Activated CD8-positive, alpha-beta memory T cell treated with anti-CD3 and anti-CD28 coated beads for 48 hours (primary cell): ENCODE results near the gene LKAAEAR1.

Source experiments
- DNase-seq, 3 experiments: peaks; one replicate each; pipeline ENCODE4 v3.0.0-alpha.2; 2020; ENCODE audit warnings: low read depth in 2 of 3, low spot score in 2 of 3

Gene LKAAEAR1

DNA sequence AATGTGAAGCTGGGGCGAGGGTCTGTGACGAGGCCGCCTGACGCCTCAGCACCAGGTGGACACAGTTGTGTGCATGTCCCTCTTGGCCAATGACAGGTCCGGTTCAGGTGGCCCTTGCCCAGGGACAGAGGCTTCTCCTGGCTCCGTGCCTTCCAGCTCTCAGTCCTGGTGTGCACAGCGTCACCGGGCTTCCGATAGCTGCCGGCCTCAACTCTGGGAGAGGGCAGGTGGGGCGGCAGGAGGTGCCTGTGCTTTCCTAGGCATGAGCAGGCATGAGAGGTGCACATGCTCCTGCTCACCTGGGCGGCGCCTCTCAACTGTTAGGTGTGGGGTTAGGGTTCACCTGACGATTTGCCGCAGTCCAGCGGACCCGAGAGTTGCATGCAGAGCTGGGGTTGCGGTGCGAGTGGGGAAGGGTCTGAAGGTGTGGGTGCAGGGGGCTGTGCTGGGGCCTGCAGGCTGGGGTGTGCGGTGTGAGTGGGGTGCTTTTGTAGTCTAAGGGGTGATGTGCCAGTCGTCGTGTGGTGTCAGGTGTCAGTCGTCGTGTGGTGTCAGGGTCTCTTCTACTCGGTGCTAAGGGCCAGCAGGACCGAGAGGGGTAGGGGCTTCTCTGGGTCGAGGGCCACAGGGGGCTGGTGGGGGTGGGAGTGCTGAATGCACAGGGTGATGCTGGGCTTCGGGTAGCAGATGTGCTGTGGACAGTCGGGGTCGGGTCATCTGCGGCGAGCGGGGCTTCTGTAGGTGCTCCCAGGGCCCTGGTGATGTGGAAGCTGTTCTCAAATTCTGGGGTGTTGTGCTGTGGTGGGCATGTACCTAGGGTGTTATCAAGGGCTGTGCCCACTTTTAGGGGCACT is 31.0 kb downstream of the LKAAEAR1 start:
- DNase-seq: no peak

DNA sequence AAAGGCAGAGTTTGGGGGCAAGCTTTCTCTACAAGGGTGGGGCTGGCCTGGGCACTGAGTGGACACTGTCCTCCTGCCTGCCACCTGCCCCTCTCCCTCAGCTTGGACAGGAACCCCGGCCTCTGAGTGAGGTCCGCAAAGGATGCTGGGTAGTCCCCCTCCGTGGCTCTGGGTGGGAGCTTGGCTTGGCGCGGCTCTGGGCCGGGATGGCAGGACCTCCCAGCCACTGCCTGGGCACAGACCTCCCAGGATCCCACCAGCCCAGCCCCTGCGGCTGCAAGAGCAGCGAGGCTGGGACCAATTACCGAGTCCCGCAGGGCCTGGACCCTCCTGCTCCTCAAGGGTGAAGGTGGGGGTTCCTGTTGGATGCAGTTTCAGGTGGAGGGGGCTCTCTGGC is 31.9 kb downstream of the LKAAEAR1 start:
- no peak for DNase-seq

- DNase-seq: no peak
Observed at GRCh38 chr20:64051561-64052325, 32.5 kb downstream of the LKAAEAR1 start.

GRCh38 chr20:64051033-64051452 is 33.2 kb downstream of the LKAAEAR1 start:
- DNase-seq: no peak

DNA sequence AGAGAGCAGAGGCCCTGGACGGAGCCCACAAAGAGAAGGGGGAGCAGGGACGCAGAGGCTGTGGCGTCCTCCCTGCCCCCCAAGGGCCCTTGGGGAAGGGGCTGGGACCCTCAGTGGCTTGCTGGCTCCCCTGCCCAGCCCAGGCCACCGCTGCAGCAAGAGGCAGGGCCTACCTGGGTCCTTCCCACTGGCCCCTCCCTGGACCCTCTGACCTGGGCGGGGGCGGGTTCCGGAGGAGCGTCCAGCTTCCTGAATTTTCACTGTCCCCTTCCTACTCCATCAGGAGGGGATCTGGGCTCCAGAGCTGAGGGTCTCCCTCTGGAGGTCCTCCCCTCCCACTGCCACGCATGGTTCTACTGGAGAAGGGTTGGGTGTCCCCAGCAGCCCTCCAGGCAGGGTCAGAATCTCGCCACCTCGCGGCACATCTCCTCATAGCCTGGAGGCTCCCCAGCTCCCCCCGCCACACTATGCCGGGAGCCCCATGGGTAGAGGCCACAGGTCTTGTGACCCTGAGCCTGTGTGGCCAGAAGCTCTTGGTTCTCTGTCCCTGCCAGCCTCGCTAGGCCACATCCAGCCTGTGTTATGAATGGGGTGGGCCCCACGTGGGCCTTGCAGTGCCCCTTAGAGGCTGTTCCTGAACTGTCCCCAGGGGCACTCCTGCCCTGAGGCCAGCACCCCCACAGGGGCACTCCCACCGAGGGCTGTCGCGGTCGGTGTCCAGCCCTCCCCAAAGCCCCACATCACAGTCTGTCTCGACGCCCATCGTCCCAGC is 33.8 kb downstream of the LKAAEAR1 start:
- DNase-seq: no peak

GRCh38 chr20:64049878-64050260 is 34.3 kb downstream of the LKAAEAR1 start:
- no peak for DNase-seq

- no peak for DNase-seq
Observed at GRCh38 chr20:64049060-64049877, 34.9 kb downstream of the LKAAEAR1 start, which contains the start of gene SOX18. SOX18 (minus strand) TSS chr20:64049639; CDS start chr20:64049516, 123 bp downstream.

- no peak for DNase-seq
Observed at GRCh38 chr20:64048402-64049044, 35.7 kb downstream of the LKAAEAR1 start.

- DNase-seq: no peak
Observed at GRCh38 chr20:64047968-64048401, 36.2 kb downstream of the LKAAEAR1 start.

DNA sequence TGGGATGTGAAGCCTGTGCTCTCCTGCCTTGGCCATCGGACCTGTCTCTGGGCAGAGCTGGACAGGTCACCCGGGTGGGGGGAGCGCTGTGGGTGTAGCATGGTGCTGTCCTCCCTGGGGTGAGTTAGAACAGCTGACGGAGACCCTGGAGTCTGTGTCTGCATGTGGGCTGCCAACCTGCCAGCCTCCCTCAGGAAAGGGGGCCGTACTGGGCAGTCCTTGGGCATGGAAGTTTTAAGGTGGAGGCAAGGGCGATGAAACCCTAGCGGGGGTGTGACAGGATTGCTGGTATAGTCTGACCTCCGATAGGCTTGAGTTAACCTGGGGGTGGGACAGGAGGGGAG is 37.2 kb downstream of the LKAAEAR1 start:
- no peak for DNase-seq

DNA sequence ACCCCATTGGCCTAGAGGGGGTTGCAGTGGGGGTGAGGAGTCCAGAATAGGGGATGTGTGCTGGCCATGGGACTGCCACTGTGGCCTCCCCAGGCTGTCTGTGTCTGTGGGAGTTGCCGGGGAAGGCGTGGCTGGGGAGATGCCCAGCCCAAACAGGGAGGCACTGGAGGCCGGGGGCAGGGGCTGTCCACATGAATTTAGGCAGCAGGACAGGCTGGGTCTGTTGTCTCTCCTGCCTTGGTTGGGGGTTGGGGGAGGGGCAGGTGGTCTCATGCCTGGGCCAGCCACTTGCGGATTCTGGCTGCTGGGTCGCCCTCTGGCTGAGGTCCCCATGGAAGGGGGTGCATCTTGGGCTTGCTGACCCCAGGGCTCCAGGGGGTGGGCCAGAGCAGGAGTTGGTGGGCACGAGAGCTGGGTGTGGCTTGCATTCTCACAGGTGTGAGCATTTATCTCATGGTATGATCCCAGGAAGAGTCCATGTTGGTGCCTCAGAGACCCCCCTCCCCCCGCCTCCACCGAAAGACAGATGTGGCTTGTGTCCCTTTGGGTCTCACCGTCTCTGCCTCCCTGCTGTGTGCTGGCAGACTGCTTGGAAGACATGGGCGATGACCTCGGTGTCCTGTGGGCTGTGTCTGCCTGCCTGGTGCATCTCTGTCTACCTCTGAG is 38.7 kb downstream of the LKAAEAR1 start:
- no peak for DNase-seq

- no peak for DNase-seq
Observed at GRCh38 chr20:64044484-64045247, 39.5 kb downstream of the LKAAEAR1 start.

DNA sequence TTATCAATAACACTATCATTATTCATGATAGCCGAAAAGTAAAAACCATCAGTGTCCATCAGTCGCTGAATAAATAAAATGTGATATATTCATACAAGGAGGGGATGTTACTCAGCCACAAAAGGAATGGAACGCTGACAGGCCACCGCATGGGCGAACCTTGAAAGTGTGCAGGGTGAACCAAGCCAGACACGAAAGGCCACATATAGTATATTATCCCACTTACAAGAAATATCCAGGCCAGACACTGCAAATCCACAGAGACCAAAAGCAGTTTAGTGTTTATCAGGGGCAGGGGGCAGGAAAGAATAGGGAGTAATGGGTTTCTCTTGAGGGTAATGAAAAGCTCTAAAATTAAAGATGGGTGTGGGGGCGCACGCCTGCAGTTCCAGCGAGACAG is 40.4 kb downstream of the LKAAEAR1 start:
- no peak for DNase-seq

- no peak for DNase-seq
Observed at GRCh38 chr20:64042054-64042781, 42.0 kb downstream of the LKAAEAR1 start.

GRCh38 chr20:64041781-64042053 is 42.5 kb downstream of the LKAAEAR1 start:
- DNase-seq: no peak

DNA sequence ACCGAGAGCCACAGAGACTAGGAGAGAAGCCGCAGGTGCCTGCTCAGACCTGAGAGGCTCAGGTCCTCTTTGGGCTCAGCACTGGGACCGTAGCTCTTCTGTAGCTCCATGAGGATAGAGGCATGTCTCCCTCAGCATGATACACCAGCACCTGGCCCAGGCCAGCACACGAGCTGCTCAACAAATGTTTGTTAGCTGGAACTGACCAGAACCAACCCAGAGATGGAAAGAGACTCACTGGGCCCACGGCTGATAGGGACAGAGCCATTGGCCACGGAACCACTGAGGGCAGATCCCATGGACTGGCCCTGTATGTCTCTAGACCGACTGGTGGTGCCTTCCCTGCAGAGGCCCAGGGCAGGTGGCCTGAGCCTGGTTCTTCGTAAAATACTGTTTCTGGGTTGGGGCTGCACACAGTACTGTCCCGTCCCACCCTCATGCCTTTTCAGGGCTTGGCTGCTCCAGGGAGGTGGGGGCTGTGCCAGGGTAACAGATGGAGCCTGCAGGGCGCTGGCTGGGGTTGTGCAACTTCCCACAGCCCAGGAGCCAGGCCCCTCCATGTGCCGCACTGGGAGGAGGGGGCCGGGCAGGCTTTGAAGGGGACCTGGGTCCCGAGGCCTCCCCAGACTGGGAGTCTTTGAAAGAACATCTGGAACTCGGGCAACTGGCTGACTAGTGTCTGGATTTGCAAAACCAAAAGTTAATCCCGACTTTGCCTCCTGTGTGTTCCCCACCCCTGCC is 43.0 kb downstream of the LKAAEAR1 start:
- DNase-seq: no peak

DNA sequence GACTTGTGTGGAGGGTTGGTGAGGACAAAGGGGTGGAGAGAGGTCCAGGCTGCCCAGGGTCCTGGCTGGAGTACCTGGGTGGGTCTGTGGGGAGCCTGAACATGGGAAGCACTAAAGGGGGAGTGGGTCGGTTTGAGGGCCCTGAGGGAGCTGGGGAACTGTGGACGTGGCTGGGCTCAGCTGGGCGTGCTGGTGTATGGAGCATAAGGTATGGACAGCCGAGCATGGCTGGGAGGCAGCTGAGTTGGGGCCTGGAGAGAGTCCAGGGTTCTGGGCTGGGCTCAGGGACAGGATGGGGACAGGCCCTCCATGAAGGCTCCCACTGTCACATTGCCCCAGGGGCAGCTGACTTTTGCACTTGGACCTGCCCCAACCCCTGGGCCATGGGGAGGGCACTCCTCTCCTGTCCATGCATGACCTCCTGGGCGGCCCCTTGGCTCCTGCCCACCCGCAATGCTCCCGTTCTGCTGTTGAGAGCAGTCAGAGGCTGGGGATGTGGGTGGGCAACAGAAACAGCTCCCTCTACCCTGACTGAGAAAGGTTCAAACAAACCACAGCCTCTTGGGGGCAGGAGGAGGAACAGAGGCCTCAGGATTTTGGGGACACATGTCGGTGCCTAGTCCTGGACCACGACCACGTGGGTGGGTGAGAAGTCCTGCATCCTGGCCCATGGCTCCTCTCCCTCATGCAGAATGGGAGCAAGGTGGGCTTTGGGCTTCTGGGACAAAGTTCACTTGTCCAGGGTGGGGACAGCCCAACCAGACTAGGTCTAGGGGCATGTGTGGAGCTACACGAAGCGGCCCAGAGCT is 43.8 kb downstream of the LKAAEAR1 start:
- DNase-seq: no peak
